Adipocyte (in vitro differentiated cells): ENCODE results near the gene PRKCA.

Experiments used
- DNase-seq: peaks from one replicate; pipeline ENCODE4 v3.0.0-alpha.2; 2015; ENCODE audit warnings: low read depth
- H3K27me3 ChIP-seq: replicated peaks from 2 replicates; pipeline ENCODE4 v1.7.0; 2013; ENCODE audit warnings: mild to moderate bottlenecking, low read length, moderate library complexity; ENCODE audit not compliant: control insufficient read depth, insufficient read depth
- H3K36me3 ChIP-seq: 2 replicates; pipeline ENCODE4 v1.7.0; 2013; ENCODE audit warnings: low read length, mild to moderate bottlenecking, moderate library complexity; ENCODE audit not compliant: control insufficient read depth, insufficient read depth, severe bottlenecking
- H3K4me1 ChIP-seq: 2 replicates; pipeline ENCODE4 v1.7.0; 2013; ENCODE audit warnings: mild to moderate bottlenecking, low read length, moderate library complexity; ENCODE audit not compliant: control insufficient read depth, insufficient read depth
- H3K4me3 ChIP-seq: 2 replicates; pipeline ENCODE4 v1.7.0; 2013; ENCODE audit warnings: mild to moderate bottlenecking, low read length, moderate library complexity
- H3K9ac ChIP-seq: 2 replicates; pipeline ENCODE4 v1.7.0; 2013; ENCODE audit warnings: mild to moderate bottlenecking, low read length, moderate library complexity
- H3K9me3 ChIP-seq: 2 replicates; pipeline ENCODE4 v1.7.0; 2013; ENCODE audit warnings: mild to moderate bottlenecking, low read length, moderate library complexity; ENCODE audit not compliant: control insufficient read depth

PRKCA gene

DNA sequence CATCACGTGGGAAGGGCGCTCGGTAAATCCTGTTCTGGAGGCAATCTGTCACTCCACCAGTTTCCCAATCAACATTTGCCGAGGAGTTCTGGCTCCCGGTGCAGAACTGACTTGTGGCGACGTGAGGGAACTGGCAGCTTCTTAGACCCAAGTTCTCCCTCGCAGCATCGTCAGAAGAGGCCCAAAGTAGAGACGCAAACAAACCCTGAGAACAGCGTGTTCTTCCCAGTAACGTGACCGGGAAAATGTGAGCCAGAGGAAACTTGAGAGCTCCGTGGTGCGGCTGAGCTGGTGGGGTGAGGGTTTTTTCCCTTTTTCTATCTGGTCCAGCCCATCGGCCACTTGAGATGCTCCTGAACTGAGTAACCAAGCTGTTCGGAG, 373.6 kb downstream of the PRKCA start:
- no peak for DNase-seq
- no peaks in the 10 kb centered on the region for H3K27me3 ChIP-seq
- peaks cover 7% of the 10 kb centered on the region for H3K4me1 ChIP-seq
- no peak overlapping the region for H3K4me3 ChIP-seq
- no peak overlapping the region for H3K9ac ChIP-seq
- no peaks in the 10 kb centered on the region for H3K9me3 ChIP-seq
- no peaks in the 10 kb centered on the region for H3K36me3 ChIP-seq

- no peak for DNase-seq
- H3K4me1 ChIP-seq, result peaks cover 7% of the 10 kb centered on the region
- H3K36me3 ChIP-seq, result no peaks in the 10 kb centered on the region
Observed at GRCh38 chr17:66676421-66676820, 374.0 kb downstream of the PRKCA start.

GRCh38 chr17:66677201-66677981, 375.0 kb downstream of the PRKCA start:
- H3K4me3 ChIP-seq, result no peak overlapping the region
- H3K36me3 ChIP-seq, result no peaks in the 10 kb centered on the region
- H3K9ac ChIP-seq, result no peak overlapping the region
- peak; percentile 69 for DNase-seq
- H3K9me3 ChIP-seq, result no peaks in the 10 kb centered on the region
- H3K27me3 ChIP-seq, result no peaks in the 10 kb centered on the region
- H3K4me1 ChIP-seq, result peaks cover 7% of the 10 kb centered on the region

More at GRCh38 chr17:66676421-66676820, 374.0 kb downstream of the PRKCA start:
- H3K9ac ChIP-seq, result no peak overlapping the region
- no peaks in the 10 kb centered on the region for H3K27me3 ChIP-seq
- no peak overlapping the region for H3K4me3 ChIP-seq
- H3K9me3 ChIP-seq, result no peaks in the 10 kb centered on the region

DNA sequence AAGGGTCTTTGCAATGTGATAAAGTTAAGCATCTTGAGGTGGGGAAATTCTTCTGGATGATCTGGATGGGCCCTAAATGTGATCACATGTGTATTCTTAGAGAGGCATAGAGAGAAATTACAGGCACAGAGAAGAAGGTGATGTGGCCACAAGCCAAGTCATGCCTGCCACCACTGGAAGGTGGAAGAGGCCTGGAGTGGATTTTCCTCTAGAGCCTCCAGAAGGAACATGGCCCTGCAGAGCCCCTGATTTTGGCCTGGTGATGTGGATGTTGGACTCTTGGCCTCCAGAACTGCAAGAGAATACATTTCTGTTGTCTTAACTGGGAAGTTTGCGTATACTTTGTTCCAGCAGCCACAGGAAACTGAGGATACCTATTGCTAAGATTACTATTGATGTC, 375.6 kb downstream of the PRKCA start:
- Histone ChIP-seq H3K9ac (no peak overlapping the region), H3K36me3 (no peaks in the 10 kb centered on the region), H3K4me3 (no peak overlapping the region), H3K4me1 (peaks cover 7% of the 10 kb centered on the region), H3K27me3 (no peaks in the 10 kb centered on the region), H3K9me3 (no peaks in the 10 kb centered on the region)
- DNase-seq, result no peak

DNA sequence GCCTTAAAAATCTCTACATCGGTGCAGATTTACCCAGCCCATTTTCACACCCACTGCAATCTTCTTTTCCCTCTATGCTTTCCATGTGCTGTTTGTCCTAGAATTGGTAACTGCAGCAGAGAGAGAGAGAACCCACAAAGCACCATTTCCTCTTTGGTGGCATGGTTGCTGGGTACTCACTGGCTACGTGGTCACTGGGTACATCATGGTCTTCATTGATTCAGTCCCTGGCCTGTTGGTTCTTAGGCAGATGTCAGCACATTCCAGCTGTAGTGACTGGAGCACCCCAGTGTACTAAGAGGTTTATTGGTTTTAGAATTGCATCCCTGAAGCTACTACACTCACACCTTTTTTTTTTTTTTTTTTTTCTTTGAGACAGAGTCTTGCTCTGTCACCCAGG, 376.4 kb downstream of the PRKCA start:
- Histone ChIP-seq H3K4me1 (peaks cover 7% of the 10 kb centered on the region), H3K27me3 (no peaks in the 10 kb centered on the region), H3K36me3 (no peaks in the 10 kb centered on the region), H3K9ac (no peak overlapping the region), H3K4me3 (no peak overlapping the region), H3K9me3 (no peaks in the 10 kb centered on the region)
- DNase-seq, result no peak

DNA sequence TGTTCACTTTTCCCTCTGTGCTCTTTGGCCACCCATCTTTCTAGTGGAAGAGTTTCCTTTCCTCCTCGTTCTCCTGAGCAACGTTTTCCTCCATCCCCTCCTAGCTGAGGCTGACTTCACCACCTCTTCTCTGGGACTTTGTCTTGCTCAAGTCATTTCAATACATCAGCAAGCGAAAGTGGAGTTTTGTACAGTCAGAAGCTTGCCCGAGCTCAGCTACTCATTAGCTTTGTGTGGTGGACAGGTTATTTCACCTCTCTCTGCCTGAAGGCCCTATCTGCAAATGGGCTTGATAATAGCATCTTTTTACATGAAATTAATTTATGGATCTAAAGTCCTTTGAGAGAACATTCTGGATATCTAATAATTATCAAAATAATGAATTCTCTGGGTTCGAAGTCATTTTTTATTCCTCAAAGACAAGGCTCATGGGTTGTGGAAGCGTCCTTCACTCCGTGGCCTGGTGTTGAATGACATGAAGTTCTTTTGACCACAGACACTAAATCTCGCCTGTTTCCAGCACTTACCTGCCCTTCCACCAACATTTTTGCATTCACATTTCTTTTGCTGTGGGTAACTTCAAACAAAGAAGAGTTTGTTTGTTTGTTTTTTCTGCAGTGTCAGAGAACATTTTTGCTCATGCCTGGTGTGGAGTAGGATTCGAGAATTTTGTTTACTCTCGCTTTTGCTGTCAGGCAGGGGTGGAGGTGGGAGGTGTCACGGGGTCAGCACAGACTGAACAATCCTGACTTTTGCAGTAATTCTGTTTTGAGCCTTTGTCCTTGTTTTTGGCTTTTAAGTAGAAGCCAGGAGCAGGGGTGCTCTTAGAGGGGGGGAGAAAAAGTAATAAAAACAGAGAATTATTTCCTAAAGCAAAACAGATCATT, 377.5 kb downstream of the PRKCA start:
- Histone ChIP-seq H3K9me3 (no peaks in the 10 kb centered on the region), H3K4me3 (no peak overlapping the region), H3K9ac (no peak overlapping the region), H3K27me3 (no peaks in the 10 kb centered on the region), H3K36me3 (no peaks in the 10 kb centered on the region), H3K4me1 (peaks cover 12% of the 10 kb centered on the region)
- DNase-seq, result no peak

GRCh38 chr17:66682283-66682682, 379.9 kb downstream of the PRKCA start:
- Histone ChIP-seq H3K4me3 (no peak overlapping the region), H3K9me3 (no peaks in the 10 kb centered on the region), H3K9ac (no peak overlapping the region), H3K4me1 (peaks cover 13% of the 10 kb centered on the region), H3K27me3 (no peaks in the 10 kb centered on the region), H3K36me3 (peaks cover 1% of the 10 kb centered on the region)
- no peak for DNase-seq

- no peak overlapping the region for H3K4me3 ChIP-seq
- H3K4me1 ChIP-seq, result peaks cover 6% of the 10 kb centered on the region
- H3K36me3 ChIP-seq, result peaks cover 21% of the 10 kb centered on the region
- no peaks in the 10 kb centered on the region for H3K27me3 ChIP-seq
- DNase-seq, result no peak
- no peak overlapping the region for H3K9ac ChIP-seq
- H3K9me3 ChIP-seq, result no peaks in the 10 kb centered on the region
Observed at GRCh38 chr17:66684261-66684660, 381.8 kb downstream of the PRKCA start.

- no peak overlapping the region for H3K4me3 ChIP-seq
- no peak overlapping the region for H3K9ac ChIP-seq
- H3K27me3 ChIP-seq, result no peaks in the 10 kb centered on the region
Observed at GRCh38 chr17:66684731-66685130, 382.3 kb downstream of the PRKCA start.

GRCh38 chr17:66686601-66687000, 384.2 kb downstream of the PRKCA start:
- Histone ChIP-seq H3K9me3 (no peaks in the 10 kb centered on the region), H3K36me3 (peaks cover 30% of the 10 kb centered on the region), H3K27me3 (no peaks in the 10 kb centered on the region), H3K4me1 (peaks cover 9% of the 10 kb centered on the region), H3K9ac (no peak overlapping the region), H3K4me3 (no peak overlapping the region)
- no peak for DNase-seq

More at GRCh38 chr17:66684731-66685130, 382.3 kb downstream of the PRKCA start:
- peaks cover 6% of the 10 kb centered on the region for H3K4me1 ChIP-seq
- peaks cover 26% of the 10 kb centered on the region for H3K36me3 ChIP-seq
- H3K9me3 ChIP-seq, result no peaks in the 10 kb centered on the region
- DNase-seq, result peak; percentile 42

- Histone ChIP-seq H3K9me3 (no peaks in the 10 kb centered on the region), H3K36me3 (peaks cover 30% of the 10 kb centered on the region), H3K4me1 (peaks cover 14% of the 10 kb centered on the region), H3K27me3 (no peaks in the 10 kb centered on the region), H3K9ac (no peak overlapping the region), H3K4me3 (no peak overlapping the region)
- no peak for DNase-seq
Observed at GRCh38 chr17:66687570-66688284, 385.3 kb downstream of the PRKCA start.
